GM06990 (cell line): Measurements from ENCODE around the gene GALNT14.

Experiments used
- DNase-seq: peaks from one replicate; pipeline ENCODE4 v3.0.0-alpha.2; 2011; ENCODE audit not compliant: insufficient read length; ENCODE audit errors: extremely low read depth
- H3K27me3 ChIP-seq: replicated peaks from 2 replicates; pipeline ENCODE4 v1.6.0; 2011; ENCODE audit warnings: low read length; ENCODE audit not compliant: control insufficient read depth, insufficient read depth
- H3K36me3 ChIP-seq: 2 replicates; pipeline ENCODE4 v1.5.1; 2011; ENCODE audit warnings: low read length; ENCODE audit not compliant: control insufficient read depth, insufficient read depth
- H3K4me3 ChIP-seq: replicated peaks from 2 replicates; pipeline ENCODE4 v1.5.1; 2011; ENCODE audit warnings: low read depth, mild to moderate bottlenecking, control low read depth, low read length
- CTCF ChIP-seq: IDR thresholded peaks from 2 replicates; pipeline ENCODE4 v1.5.1; 2011; ENCODE audit warnings: low read length, control low read depth, mild to moderate bottlenecking, inconsistent platforms; ENCODE audit not compliant: insufficient read depth, poor library complexity, severe bottlenecking

GALNT14 gene

GRCh38 chr2:31081492-31081891, 56.7 kb downstream of the GALNT14 start:
- Histone ChIP-seq H3K4me3 (no peak overlapping the region), H3K27me3 (no peaks in the 10 kb centered on the region; the same call in none of the 2 replicates), H3K36me3 (no peaks in the 10 kb centered on the region)
- DNase-seq: no peak
- no peak for TF ChIP-seq CTCF

- Histone ChIP-seq H3K36me3 (no peaks in the 10 kb centered on the region), H3K4me3 (no peak overlapping the region), H3K27me3 (no peaks in the 10 kb centered on the region; the same call in none of the 2 replicates)
- no peak for DNase-seq
- TF ChIP-seq CTCF: no peak
Observed at GRCh38 chr2:31080361-31080760, 57.9 kb downstream of the GALNT14 start.

- Histone ChIP-seq H3K4me3 (no peak overlapping the region), H3K36me3 (no peaks in the 10 kb centered on the region), H3K27me3 (peaks cover 2% of the 10 kb centered on the region)
- DNase-seq: no peak
- peak; percentile 14 for TF ChIP-seq CTCF
Observed at GRCh38 chr2:31079665-31080064, 58.6 kb downstream of the GALNT14 start.

GRCh38 chr2:31078579-31079105, 59.6 kb downstream of the GALNT14 start:
- no peak for TF ChIP-seq CTCF
- H3K4me3 ChIP-seq: no peak overlapping the region
- no peak for DNase-seq
- peaks cover 2% of the 10 kb centered on the region for H3K27me3 ChIP-seq
- no peaks in the 10 kb centered on the region for H3K36me3 ChIP-seq

GRCh38 chr2:31078011-31078410, 60.2 kb downstream of the GALNT14 start:
- H3K4me3 ChIP-seq: no peak overlapping the region
- H3K36me3 ChIP-seq: no peaks in the 10 kb centered on the region
- H3K27me3 ChIP-seq: peaks cover 2% of the 10 kb centered on the region
- no peak for DNase-seq
- no peak for TF ChIP-seq CTCF

- Histone ChIP-seq H3K27me3 (peaks cover 2% of the 10 kb centered on the region), H3K36me3 (no peaks in the 10 kb centered on the region), H3K4me3 (no peak overlapping the region)
- no peak for TF ChIP-seq CTCF
- no peak for DNase-seq
Observed at GRCh38 chr2:31075941-31076590, 62.2 kb downstream of the GALNT14 start.
